ENCODE data around the gene MVB12B.
A peak's percentile ranks its signal among the peaks of the same experiment; 100 is the strongest.

MVB12B gene

GRCh38 chr9:126523611-126524111 is 197.0 kb downstream of the MVB12B start:
- Histone ChIP-seq H3K4me1 (ENCODE audit: low read length) (peaks cover 8% of the 10 kb centered on the region; the same call in 1 of the 2 replicates), H3K9ac (ENCODE audit: low read length) (no peak overlapping the region), H3K36me3 (replicated peaks; ENCODE audit: low read depth, low read length) (no peaks in the 10 kb centered on the region), H3K4me3 (ENCODE audit: low read length) (peak overlapping the region; percentile 12), H3K27ac (ENCODE audit: low read length) (no peak overlapping the region), H3K27me3 (ENCODE audit: low read depth, low read length) (peaks cover 98% of the 10 kb centered on the region), H2AFZ (ENCODE audit: low read depth, low read length) (no peak overlapping the region), H3K9me3 (ENCODE audit: insufficient read depth, low read length) (no peaks in the 10 kb centered on the region), H3K4me2 (ENCODE audit: low read length) (peak overlapping the region; percentile 43), H4K20me1 (ENCODE audit: insufficient read depth, low read length) (peaks cover 26% of the 10 kb centered on the region; the same call in 1 of the 2 replicates), H3K79me2 (ENCODE audit: low read length) (no peaks in the 10 kb centered on the region)
- TF ChIP-seq EZH2phosphoT487 (IDR thresholded peaks at IDR 0.05; ENCODE audit: low read depth) = no peak

- Histone ChIP-seq H3K9me3 (ENCODE audit: insufficient read depth, low read length) (no peaks in the 10 kb centered on the region), H2AFZ (ENCODE audit: low read depth, low read length) (no peak overlapping the region), H4K20me1 (ENCODE audit: insufficient read depth, low read length) (peaks cover 21% of the 10 kb centered on the region; the same call in 1 of the 2 replicates), H3K27ac (ENCODE audit: low read length) (no peak overlapping the region), H3K4me1 (ENCODE audit: low read length) (peaks cover 8% of the 10 kb centered on the region; the same call in 1 of the 2 replicates), H3K4me3 (ENCODE audit: low read length) (no peak overlapping the region), H3K9ac (ENCODE audit: low read length) (no peak overlapping the region), H3K36me3 (replicated peaks; ENCODE audit: low read depth, low read length) (no peaks in the 10 kb centered on the region), H3K79me2 (ENCODE audit: low read length) (no peaks in the 10 kb centered on the region), H3K4me2 (ENCODE audit: low read length) (no peak overlapping the region), H3K27me3 (ENCODE audit: low read depth, low read length) (peaks cover 97% of the 10 kb centered on the region)
- TF ChIP-seq CTCF (IDR thresholded peaks at IDR 0.05; ENCODE audit: low read depth, low read length) (no peak), EZH2phosphoT487 (IDR thresholded peaks at IDR 0.05; ENCODE audit: low read depth) (no peak)
Measured at GRCh38 chr9:126524353-126525077, 197.9 kb downstream of the MVB12B start.

GRCh38 chr9:126526218-126527108 is 199.8 kb downstream of the MVB12B start:
- H3K9ac ChIP-seq (ENCODE audit: low read length) = no peak overlapping the region
- H3K9me3 ChIP-seq (ENCODE audit: insufficient read depth, low read length) = no peaks in the 10 kb centered on the region
- no peak overlapping the region for H3K4me2 ChIP-seq (ENCODE audit: low read length)
- H3K4me3 ChIP-seq (ENCODE audit: low read length) = no peak overlapping the region
- H3K27me3 ChIP-seq (ENCODE audit: low read depth, low read length) = peaks cover 93% of the 10 kb centered on the region
- no peak overlapping the region for H2AFZ ChIP-seq (ENCODE audit: low read depth, low read length)
- peaks cover 8% of the 10 kb centered on the region; the same call in 1 of the 2 replicates for H3K4me1 ChIP-seq (ENCODE audit: low read length)
- H3K36me3 ChIP-seq (replicated peaks; ENCODE audit: low read depth, low read length) = no peaks in the 10 kb centered on the region
- TF ChIP-seq CTCF (IDR thresholded peaks at IDR 0.05; ENCODE audit: low read depth, low read length) = no peak
- no peak for TF ChIP-seq EZH2phosphoT487 (IDR thresholded peaks at IDR 0.05; ENCODE audit: low read depth)
- H3K27ac ChIP-seq (ENCODE audit: low read length) = no peak overlapping the region
- peaks cover 18% of the 10 kb centered on the region; the same call in 1 of the 2 replicates for H4K20me1 ChIP-seq (ENCODE audit: insufficient read depth, low read length)
- no peaks in the 10 kb centered on the region for H3K79me2 ChIP-seq (ENCODE audit: low read length)

- Histone ChIP-seq H3K4me2 (ENCODE audit: low read length) (no peak overlapping the region), H3K36me3 (replicated peaks; ENCODE audit: low read depth, low read length) (no peaks in the 10 kb centered on the region), H4K20me1 (ENCODE audit: insufficient read depth, low read length) (peaks cover 23% of the 10 kb centered on the region; the same call in 1 of the 2 replicates), H3K27me3 (ENCODE audit: low read depth, low read length) (peaks cover 93% of the 10 kb centered on the region), H3K4me3 (ENCODE audit: low read length) (no peak overlapping the region), H3K79me2 (ENCODE audit: low read length) (no peaks in the 10 kb centered on the region), H3K4me1 (ENCODE audit: low read length) (peaks cover 8% of the 10 kb centered on the region; the same call in 1 of the 2 replicates), H3K9ac (ENCODE audit: low read length) (no peak overlapping the region), H3K9me3 (ENCODE audit: insufficient read depth, low read length) (no peaks in the 10 kb centered on the region), H2AFZ (ENCODE audit: low read depth, low read length) (no peak overlapping the region), H3K27ac (ENCODE audit: low read length) (no peak overlapping the region)
- TF ChIP-seq EZH2phosphoT487 (IDR thresholded peaks at IDR 0.05; ENCODE audit: low read depth) (no peak), CTCF (IDR thresholded peaks at IDR 0.05; ENCODE audit: low read depth, low read length) (no peak)
Measured at GRCh38 chr9:126527109-126527825, 200.6 kb downstream of the MVB12B start.

Data from OCI-LY3 (cell line).